Endothelial cell of umbilical vein (primary cell): Measurements from ENCODE around the gene TOR1AIP1.
"Not testable (repeated sequence)": the region's sequence is repeated elsewhere in the genome, so short reads cannot be mapped to it uniquely, and the experiment has no call there.

Source experiments
- CTCF ChIP-seq, 2 donors: IDR thresholded peaks; 1 replicate in 1 of 2; 2 replicates in 1 of 2; pipeline ENCODE4 v1.5.1; 2011; ENCODE audit warnings: low read length in 2 of 2, mild to moderate bottlenecking in 2 of 2, moderate library complexity in 2 of 2, control low read depth in 1 of 2, inconsistent platforms in 1 of 2, low read depth in 1 of 2; ENCODE audit not compliant: insufficient read depth in 1 of 2; ENCODE audit errors: extremely low read depth in 1 of 2
- EZH2 ChIP-seq: IDR thresholded peaks from 2 replicates; pipeline ENCODE4 v1.6.1; 2012; ENCODE audit warnings: borderline replicate concordance, low read depth, mild to moderate bottlenecking, moderate library complexity, low read length, inconsistent platforms; ENCODE audit not compliant: severe bottlenecking
- JUN ChIP-seq: IDR thresholded peaks from 2 replicates; pipeline ENCODE4 v1.6.1; 2011; ENCODE audit warnings: borderline replicate concordance, low read depth; ENCODE audit not compliant: insufficient read length, insufficient read depth
- POLR2A ChIP-seq: IDR thresholded peaks from 2 replicates; pipeline ENCODE4 v1.6.1; 2012; ENCODE audit warnings: low read depth, mild to moderate bottlenecking, control low read depth, low read length
- POLR2AphosphoS5 ChIP-seq: IDR thresholded peaks from 2 replicates; pipeline ENCODE4 v1.6.1; 2012; ENCODE audit warnings: low read depth, mild to moderate bottlenecking, control low read depth, low read length, moderate library complexity; ENCODE audit not compliant: insufficient read depth

GRCh38 chr1:179836686-179837445 is 45.2 kb upstream of the TOR1AIP1 start:
- not testable (repeated sequence) for TF ChIP-seq CTCF (IDR thresholded peaks at IDR 0.05; ENCODE audit: extremely low read depth in 1 of 2, insufficient read depth in 1 of 2, low read depth in 1 of 2, low read length in 2 of 2); POLR2A; POLR2AphosphoS5; JUN; EZH2
